HG03558 (cell line): Measurements from ENCODE around the gene SLC1A4.

ENCODE experiments used
- ATAC-seq: cut with Tn5 transposase; IDR thresholded peaks from one replicate; pipeline ENCODE4 v1.9.1; 2021; ENCODE audit warnings: moderate number of reproducible peaks; ENCODE audit not compliant: unreplicated experiment; ENCODE audit errors: extremely low read depth

The SLC1A4 gene

DNA sequence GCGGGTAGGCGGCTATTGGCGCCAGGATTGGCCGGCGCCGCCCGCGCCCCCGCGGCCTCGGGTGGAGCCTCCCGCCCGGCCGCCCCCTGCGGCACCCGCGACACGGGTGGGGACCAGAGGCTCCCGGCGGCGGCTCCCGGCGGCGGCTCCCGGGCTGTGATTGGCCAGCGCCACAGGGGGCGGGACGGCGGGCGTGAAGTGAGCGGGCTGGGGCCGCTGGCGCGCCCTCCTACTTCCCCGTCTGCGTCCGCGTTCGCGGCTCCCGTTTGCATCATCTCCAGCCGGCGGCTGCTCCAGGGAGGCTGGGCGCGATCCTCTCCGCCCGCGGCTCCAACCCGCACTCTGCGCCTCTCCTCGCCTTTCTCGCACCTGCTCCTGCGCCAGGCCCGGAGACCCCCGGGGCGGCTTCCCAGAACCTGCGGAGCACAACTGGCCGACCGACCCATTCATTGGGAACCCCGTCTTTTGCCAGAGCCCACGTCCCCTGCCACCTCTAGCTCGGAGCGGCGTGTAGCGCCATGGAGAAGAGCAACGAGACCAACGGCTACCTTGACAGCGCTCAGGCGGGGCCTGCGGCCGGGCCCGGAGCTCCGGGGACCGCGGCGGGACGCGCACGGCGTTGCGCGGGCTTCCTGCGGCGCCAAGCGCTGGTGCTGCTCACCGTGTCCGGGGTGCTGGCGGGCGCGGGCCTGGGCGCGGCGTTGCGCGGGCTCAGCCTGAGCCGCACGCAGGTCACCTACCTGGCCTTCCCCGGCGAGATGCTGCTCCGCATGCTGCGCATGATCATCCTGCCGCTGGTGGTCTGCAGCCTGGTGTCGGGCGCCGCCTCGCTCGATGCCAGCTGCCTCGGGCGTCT is at the start of gene SLC1A4:
Gene SLC1A4, plus strand, starts transcription at position 274 of the 856 bp plus-strand sequence. Its CDS starts 245 bp downstream, at position 519.
- peak; percentile 39 for ATAC-seq

DNA sequence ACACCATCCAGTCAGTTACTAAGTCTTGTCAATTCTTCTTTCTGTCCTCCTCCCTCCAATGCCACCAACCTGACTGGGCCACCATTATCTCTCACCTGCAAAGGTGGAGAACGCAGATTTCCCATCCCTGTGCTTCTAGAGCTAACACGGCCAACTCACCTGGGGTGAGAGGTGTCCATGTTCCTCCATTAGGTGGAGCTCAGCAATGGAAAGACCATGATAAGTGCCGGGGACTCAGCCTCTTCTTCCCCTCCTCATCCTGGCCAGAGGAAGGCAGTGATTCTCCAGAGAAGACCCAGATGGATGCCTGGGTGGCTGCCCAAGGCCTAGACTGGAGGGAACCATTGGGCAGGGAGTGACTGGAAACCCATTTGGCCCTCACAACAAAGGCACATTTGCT is 48.1 kb upstream of the SLC1A4 start:
- no peak for ATAC-seq

DNA sequence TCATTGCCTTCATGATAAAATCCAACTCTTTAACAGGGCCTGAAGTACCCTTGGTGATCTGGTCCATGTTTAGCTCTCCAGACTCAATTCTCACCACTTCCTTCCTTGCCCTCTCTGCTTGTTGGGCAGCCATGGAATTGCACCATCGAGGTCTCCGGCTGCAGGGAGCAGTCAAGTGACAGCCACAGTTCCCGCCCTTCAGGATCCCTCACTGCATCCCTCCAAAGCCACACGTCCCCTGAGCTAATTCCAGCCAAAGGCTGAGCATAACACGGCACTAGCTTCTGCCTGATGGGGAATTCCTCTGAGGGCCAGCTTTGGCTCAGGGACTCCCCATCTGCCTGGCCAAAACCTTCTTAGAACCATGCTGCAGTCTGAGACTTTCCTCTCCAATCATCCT is 47.4 kb upstream of the SLC1A4 start:
- ATAC-seq, result no peak

DNA sequence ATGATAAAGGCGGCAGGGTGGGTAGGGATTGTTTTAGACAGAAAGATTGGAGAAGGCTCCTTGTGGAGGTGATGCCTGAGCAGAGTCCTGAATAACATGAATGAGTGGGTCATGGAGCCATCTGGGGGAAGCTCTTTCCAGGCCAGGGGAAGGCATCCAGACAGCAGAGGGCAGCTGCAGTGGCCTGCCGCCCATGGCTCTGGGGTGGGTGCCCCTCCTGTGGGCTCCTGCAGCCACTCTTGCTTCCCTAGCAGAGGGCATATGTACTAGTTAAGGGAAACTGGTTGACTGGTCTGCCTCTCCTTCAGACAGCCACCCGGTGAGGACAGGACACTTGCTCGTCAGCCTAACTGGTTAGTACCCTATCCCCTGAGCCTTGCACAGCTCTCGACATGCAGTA is 46.5 kb upstream of the SLC1A4 start:
- no peak for ATAC-seq

DNA sequence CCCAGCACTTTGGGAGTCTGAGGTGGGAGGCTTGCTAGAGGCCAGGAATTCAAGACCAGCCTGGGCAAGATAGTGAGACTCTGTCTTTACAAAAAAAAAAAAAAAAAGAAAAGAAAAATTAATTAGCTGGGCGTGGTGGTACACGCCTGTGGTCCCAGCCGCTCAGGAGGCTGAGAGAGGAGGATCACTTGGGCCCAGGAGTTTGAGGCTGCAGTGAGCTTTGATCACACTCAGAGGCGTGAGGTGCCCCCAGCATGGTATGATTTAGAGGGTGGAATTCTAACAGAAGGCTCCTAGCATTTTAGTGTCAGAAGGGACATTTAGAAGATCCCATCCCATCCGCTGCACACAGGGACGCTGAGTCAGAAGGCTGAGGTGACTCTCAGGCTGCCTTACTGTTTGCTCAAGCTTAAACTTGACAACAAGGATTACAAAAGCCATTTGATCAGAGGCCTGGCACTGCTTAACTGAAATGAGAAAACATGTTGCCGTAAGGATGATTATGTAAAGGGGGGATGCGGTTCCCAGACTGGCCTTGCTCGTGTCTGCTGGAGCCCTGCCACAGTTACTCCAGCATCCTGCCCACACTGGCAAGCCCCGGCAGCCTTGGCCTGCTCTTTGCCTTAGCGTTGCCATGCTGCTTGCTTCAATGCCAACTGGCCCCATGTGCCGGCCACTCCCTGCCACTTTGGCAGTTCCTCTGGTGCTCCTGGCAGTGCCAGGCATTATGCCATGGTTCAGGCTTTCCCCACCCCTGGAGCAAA is 45.6 kb upstream of the SLC1A4 start:
- ATAC-seq, result no peak

DNA sequence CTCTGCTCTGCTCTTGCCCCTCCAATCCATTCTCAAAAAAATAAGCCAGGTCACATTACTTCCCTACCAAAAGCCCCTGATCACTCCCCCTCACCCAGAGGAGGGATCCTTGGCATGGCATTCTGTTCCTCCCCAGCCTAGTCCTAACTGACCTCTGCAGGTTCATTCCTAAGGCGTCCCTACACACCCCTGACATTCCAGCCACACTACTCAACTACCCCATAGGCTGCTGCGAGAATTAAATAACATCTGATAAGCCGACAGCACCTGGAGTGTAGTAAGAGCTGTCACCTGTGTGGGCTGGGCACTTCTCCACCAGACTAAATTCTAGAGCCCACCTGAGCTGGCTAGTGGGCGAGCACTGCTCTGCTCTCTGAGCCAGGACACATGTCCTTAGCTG is 44.7 kb upstream of the SLC1A4 start:
- ATAC-seq, result no peak

DNA sequence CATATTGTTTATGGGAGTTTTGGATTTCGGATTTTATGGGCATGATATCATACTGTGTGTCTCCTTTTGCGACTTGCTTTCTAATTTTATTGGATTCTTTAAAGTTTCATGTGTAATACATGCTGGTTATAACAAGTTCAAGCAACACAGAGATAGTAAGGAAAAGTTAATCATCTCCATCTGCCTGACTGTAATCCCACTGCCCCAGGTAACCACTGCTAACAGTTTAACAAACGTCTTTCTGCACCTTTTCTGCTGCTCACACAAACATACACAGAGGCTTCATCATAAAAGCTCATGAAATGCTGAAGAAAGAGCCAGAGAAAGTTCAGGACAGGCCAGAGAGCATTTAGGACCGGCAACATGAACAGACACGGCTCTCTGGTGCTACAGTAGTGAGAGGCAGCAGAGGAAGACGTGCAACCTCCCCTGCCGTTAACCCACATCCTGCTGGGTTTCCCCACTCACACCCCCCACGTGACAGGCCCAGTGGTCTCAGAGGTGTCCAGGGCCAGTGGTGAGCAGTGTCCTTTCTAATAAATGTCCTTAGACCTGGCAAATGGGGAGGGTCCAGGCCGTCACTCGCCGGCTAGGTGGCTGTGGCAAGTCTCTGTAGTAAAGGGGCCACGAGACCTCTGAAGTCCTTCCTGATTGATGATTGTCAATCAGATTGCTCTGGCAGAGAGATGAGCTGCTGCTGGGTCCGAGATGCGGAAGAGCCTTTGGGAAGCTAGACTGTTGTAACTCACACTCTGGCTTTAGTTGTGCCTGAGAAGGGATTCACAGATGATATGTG is 43.0 kb upstream of the SLC1A4 start:
- ATAC-seq, result peak; percentile 66

DNA sequence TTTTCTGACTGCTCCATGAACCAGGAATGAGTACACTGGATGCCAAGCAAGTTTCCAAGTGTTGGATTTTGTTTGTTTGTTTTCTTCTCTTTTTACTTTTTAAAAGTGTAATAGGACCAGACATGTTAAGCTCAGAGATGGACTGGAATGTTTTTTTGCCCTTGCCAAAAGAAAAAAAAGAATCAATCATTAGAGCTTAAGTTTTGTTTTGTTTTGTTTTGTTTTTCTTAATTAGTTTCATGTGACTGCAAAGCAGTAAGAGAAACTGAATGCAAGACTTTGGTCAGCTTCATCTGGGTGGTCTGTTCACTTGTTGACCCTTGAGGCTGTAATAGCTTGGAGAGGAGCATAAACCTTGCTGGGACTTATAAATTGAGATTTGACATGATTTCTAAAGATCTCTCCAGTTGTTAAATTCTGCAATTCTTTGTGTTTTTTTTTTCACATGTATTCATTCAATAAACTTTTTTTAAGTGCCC is 42.4 kb upstream of the SLC1A4 start:
- no peak for ATAC-seq

DNA sequence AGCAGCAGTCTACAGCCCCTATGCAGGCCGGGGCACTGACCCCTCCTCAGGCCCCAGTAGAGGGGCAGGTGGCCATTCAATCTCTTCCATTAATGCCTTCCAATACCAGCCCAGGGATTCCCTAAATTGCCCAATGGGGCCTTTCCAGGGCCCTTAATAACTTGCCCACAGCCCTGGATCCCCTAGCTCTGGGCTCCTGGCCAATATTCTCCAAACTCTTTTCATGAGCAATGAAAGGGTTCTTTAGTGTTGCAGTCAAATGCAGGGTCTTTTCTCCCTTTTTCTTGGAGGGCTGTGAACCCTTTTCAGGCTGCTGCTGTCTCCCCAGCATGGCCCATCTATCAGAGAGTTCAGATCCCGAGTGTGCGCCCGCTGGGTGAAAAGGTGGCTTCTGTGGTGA is 41.3 kb upstream of the SLC1A4 start:
- ATAC-seq, result no peak

DNA sequence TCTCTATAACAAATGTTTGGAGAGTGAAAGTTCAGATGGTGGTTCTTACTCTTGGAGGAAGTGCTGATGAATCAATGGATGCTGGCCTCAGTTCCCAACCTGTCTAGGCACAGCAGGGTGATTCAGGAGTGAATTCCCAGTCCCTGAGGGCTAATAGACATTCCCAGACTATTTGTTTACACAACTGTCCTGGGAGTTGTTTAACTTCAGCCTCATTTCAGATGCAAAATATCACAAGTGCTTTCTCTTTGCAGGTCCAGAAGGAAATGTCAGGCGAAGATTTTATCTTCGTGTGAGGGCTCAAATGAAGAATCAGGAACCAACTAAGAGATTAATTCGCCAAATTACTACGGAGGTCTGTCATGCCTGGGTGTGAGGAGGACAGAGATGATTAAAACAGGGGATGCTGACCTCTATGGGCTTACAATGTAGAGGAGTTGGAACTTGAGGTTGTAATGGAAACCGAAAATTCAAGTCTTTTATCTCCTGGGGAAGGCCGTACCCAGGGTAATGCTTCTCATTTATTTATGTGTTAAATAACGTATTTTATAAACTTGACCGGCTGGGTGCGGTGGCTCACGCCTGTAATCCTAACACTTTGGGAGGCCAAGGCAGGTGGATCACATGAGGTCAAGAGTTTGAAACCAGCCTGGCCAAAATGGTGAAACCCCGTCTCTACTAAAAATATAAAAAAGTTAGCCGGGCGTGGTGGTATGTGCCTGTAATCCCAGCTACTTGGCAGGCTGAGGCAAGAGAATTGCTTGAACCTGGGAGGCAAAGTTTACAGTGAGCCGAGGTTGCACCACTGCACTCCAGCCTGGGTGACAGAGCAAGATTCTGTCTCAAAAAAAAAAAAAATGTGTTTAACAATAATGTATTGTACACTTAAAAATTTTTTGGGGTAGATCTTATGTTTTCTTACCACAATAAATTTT is 38.7 kb upstream of the SLC1A4 start:
- no peak for ATAC-seq

DNA sequence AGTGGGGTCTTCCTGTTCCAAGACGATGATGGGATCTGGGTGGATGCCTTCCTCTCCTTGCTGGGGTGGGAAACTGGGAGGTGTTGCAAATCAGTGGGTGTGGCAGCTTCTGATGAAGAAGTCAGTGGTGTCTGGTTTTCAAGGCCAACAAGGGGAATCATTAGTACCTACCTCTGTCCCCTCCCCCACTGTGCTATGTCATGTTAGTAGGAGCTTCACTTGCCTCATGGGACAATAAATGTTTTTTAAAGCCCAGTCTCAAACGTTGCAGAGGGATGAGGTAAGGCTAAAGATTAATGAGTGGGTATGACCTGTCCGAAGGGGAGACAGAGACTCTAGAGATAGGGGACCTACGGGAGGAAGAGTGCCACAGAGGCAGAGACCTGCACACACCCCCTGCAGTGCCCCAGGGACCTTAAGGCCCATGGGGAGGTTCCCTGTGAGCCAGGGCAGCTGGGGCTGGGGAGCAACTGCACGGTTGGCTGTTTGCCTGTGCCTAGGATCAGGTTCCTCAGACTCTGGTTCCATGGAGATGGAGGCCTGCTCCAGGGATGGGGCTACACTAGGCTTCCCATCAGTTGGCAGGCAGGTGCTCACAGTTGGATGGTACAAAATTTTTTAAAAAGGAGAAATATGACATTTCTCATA is 37.8 kb upstream of the SLC1A4 start:
- ATAC-seq, result no peak

DNA sequence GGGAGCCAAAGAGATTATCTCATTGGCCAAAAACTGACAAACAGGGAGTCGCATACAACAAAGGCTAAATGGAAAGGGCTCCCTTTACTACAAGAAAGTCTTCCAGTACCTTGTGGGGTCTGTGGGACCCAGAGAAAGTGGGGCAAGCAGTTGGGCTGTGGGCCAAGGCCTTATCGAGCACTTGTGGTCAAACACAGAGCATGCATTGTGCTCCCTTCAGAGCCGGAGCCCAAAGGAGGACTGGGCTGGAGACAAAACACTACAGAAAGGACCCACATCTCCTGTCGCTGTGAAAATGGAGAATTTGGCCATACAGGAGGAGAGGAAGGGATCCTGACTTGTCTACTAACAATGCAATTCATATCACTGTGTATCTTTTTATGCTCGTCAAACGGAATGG is 37.1 kb upstream of the SLC1A4 start:
- ATAC-seq, result no peak

DNA sequence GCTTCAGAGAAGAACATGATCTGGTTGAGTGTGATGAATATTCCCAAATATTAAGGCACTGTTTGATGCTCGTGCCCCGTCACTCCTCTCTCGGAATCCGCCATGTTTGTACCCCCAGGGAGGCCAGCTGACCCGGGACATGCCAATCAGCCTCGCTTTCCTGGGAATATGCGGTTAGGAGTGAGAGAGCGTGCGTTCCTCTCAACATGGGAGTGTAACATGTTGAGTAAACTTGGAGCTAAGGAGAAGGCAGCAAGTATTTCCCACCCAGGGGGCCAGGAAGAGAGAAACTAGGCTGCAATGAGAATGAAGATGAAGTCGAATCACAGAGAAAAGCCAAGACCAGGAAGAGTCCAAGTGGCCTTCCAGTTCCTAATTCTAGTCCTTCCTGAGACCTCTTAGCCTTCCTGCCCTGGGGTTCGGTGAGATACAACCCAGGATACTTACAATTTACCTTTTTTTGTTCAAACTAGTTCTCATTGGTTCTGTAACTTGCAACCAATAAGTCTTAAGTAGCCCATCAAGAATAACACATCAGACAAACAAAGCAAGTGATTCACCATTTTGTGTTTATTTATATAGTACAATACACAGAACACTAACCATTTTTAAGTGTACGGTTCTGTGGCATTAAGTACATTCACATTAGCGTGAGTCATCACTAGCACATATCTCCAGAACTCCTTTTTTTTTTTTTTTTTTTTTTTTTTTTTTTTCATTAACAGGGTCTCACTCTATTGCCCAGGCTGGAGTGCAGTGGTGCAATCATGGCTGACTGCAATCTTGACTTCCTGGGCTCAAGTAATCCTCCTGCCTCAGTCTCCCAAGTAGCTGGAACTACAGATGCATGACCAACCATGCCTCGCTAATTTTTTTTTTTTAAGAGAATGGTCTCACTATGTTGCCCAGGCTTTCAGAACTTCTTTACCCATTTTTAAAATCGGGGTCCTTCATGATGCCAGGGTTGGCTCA is 36.4 kb upstream of the SLC1A4 start:
- no peak for ATAC-seq

DNA sequence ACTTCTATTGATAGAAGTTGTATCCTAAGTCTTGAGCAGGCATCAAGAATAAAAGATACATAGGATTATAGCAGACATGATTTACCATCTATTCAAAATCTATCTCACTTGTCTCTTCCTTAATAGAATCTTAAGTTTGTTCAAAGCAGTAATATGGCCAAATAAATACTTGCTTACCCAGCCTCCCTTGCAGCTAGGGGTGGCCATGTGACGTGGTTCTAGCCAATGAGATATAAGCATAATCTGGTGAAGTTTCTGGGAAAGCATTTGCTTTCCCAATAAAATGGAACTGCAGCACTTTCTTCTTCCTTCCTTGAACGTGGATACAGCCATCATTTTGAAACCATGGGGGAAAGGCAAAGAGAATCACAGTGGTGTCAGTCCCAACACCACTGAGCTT is 33.7 kb upstream of the SLC1A4 start:
- no peak for ATAC-seq

DNA sequence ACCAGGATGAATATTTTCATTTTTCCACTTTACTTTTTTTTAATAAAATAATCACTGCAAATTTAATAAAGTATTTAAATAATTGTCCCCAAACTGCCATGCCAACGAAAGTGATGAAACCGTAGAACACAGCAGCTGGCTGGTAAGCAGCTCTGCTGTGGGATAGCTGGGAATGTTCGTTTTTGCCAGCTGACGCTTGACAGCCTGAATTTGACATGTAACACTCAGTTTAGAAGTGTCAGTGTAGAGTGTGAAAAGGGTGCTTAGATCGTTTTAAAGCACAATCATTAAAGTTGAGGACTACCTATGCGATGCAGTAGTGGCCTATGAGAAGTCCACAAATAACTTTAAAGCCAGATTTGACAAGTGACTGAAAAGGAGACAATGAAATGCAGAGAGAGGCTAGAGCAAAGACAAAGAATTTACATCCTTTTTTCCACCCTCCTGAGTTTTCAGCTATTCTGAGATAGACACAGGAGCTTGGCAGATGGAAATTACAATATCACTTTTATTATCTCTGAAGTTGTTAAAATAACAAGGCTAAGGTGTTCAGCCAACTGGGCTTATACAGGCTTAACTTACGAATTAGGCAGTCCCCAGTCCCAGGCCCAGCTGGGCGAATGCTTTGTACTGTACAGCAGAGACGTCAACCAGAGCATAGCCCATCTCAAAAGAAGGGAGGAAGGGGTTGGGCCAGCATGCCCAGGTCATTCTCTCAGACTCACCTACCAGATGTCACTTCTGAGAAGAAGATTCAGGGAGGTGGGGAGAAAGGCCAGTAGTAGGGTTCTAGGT is 31.9 kb upstream of the SLC1A4 start:
- ATAC-seq, result no peak

DNA sequence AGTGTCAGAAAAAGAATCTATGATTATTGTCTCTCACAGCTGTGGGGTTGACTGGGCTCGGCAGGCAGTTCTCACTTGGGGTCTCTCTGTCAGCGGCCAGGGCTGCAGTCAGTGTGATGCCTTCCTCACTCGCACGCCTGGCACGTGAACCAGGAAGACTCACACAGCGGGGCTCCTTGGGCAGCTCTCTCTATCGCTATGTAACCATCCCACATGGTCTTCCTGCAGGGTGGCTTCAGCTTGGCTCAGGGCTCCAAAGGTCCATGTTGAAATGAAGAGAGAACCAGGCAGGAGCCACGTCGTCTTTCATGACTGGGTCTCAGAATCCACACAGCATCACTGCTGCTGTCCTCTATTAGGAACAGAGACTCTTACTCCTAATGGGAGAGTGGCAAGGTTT is 30.6 kb upstream of the SLC1A4 start:
- no peak for ATAC-seq

DNA sequence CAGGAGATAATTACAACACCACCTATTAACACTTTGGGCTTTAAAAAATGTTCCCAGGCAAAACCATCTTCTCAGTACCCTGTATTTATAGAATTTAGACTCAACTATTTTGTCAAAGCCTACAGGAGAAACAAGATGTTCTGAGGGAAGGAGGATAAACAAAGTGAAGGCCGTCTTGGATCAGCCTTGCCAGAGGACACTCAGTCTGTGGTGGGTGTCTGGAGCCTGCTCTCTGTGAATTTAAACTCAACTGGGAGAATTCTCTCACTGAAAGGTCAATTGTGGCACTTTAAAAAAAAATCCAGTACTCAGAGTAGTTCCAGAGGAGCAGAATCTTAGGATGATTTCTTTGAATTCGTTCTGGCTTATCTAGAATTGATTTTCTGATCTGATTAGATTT is 28.4 kb upstream of the SLC1A4 start:
- no peak for ATAC-seq
